Esophagus squamous epithelium (tissue), 4 donors: ENCODE measurements around the gene KIAA0319L.

Experiments
- CTCF ChIP-seq, 6 experiments: fragments of 450-650 bp in 4 of 6; fragments of 200-600 bp in 2 of 6; sonication (generic) in 2 of 6; IDR thresholded peaks; one replicate each; pipeline ENCODE4 v1.5.1; 2016 to 2019; ENCODE audit warnings: antibody characterized with exemption in 6 of 6, mild to moderate bottlenecking in 4 of 6, moderate library complexity in 4 of 6
- POLR2A ChIP-seq, 4 donors: fragments of 450-650 bp; IDR thresholded peaks; one replicate each; pipeline ENCODE4 v1.6.1; 2017; ENCODE audit warnings: antibody characterized with exemption in 4 of 4, mild to moderate bottlenecking in 4 of 4, moderate library complexity in 3 of 4

- no peak for TF ChIP-seq CTCF (IDR thresholded peaks at IDR 0.05)
- TF ChIP-seq POLR2A (IDR thresholded peaks at IDR 0.05) = no peak
Observed at GRCh38 chr1:35406103-35406502, 151.1 kb downstream of the KIAA0319L start.
